Neutrophil (primary cell): ENCODE measurements around the gene H2BK1.

Experiments used
- H3K27ac ChIP-seq: fragments of 200-600 bp; sonication (generic); 2 replicates; pipeline ENCODE4 v1.5.1; 2016; ENCODE audit warnings: mild to moderate bottlenecking, moderate library complexity
- H3K27me3 ChIP-seq: fragments of 200-600 bp; sonication (generic); 2 replicates; pipeline ENCODE4 v1.6.0; 2016; ENCODE audit warnings: mild to moderate bottlenecking
- H3K36me3 ChIP-seq: fragments of 200-600 bp; sonication (generic); 2 replicates; pipeline ENCODE4 v1.5.1; 2017
- H3K4me1 ChIP-seq, 2 experiments: fragments of 200-600 bp in 1 of 2; sonication (generic) in 1 of 2; 1 replicate in 1 of 2; 2 replicates in 1 of 2; pipeline versions ENCODE4 v1.5.1 to v1.6.1; 2013 to 2016; ENCODE audit warnings: low read depth in 1 of 2, low read length in 1 of 2, mild to moderate bottlenecking in 1 of 2, moderate library complexity in 1 of 2; ENCODE audit not compliant: control insufficient read depth in 1 of 2, insufficient read depth in 1 of 2
- H3K4me3 ChIP-seq, 2 experiments: fragments of 200-600 bp in 1 of 2; sonication (generic) in 1 of 2; 1 replicate in 1 of 2; 2 replicates in 1 of 2; pipeline ENCODE4 v1.5.1; 2013 to 2016; ENCODE audit warnings: low read depth in 1 of 2, low read length in 1 of 2, mild to moderate bottlenecking in 1 of 2, moderate library complexity in 1 of 2
- H3K9me3 ChIP-seq: fragments of 200-600 bp; sonication (generic); 2 replicates; pipeline ENCODE4 v1.5.1; 2016
- CTCF ChIP-seq: fragments of 200-600 bp; sonication (generic); IDR thresholded peaks from 2 replicates; pipeline ENCODE4 v1.5.1; 2016; ENCODE audit warnings: antibody characterized with exemption

Gene H2BK1

GRCh38 chr7:151175047-151175792 is 35.1 kb downstream of the H2BK1 start:
- no peak overlapping the region for H3K27ac ChIP-seq
- H3K4me3 ChIP-seq, result no peak overlapping the region
- H3K27me3 ChIP-seq, result peaks cover 95% of the 10 kb centered on the region
- H3K9me3 ChIP-seq, result no peaks in the 10 kb centered on the region
- no peaks in the 10 kb centered on the region for H3K36me3 ChIP-seq
- TF ChIP-seq CTCF, result no peak
- no peaks in the 10 kb centered on the region for H3K4me1 ChIP-seq

- TF ChIP-seq CTCF, result no peak
- Histone ChIP-seq H3K27me3 (peaks cover 99% of the 10 kb centered on the region), H3K36me3 (no peaks in the 10 kb centered on the region), H3K4me1 (no peaks in the 10 kb centered on the region), H3K27ac (no peak overlapping the region), H3K4me3 (no peak overlapping the region), H3K9me3 (no peaks in the 10 kb centered on the region)
These were observed 35.8 kb downstream of the H2BK1 start for GRCh38 chr7:151174246-151175046.

- Histone ChIP-seq H3K36me3 (no peaks in the 10 kb centered on the region), H3K27ac (no peak overlapping the region), H3K4me1 (no peaks in the 10 kb centered on the region), H3K27me3 (peaks cover 99% of the 10 kb centered on the region), H3K4me3 (no peak overlapping the region), H3K9me3 (no peaks in the 10 kb centered on the region)
- TF ChIP-seq CTCF, result no peak
These were observed 36.7 kb downstream of the H2BK1 start for GRCh38 chr7:151173386-151174245.

- peaks cover 0 to 8% of the 10 kb centered on the region in 2 experiments for H3K4me1 ChIP-seq
- no peaks in the 10 kb centered on the region for H3K36me3 ChIP-seq
- H3K4me3 ChIP-seq, result no peak overlapping the region
- peaks cover 99% of the 10 kb centered on the region for H3K27me3 ChIP-seq
- H3K9me3 ChIP-seq, result no peaks in the 10 kb centered on the region
- H3K27ac ChIP-seq, result no peak overlapping the region
- TF ChIP-seq CTCF, result peak; percentile 100
These were observed 37.8 kb downstream of the H2BK1 start for GRCh38 chr7:151172273-151173141.

- H3K9me3 ChIP-seq, result no peaks in the 10 kb centered on the region
- H3K4me1 ChIP-seq, result peaks cover 0 to 15% of the 10 kb centered on the region in 2 experiments
- no peaks in the 10 kb centered on the region for H3K36me3 ChIP-seq
- no peak overlapping the region for H3K4me3 ChIP-seq
- H3K27me3 ChIP-seq, result peaks cover 100% of the 10 kb centered on the region
- no peak overlapping the region for H3K27ac ChIP-seq
- no peak for TF ChIP-seq CTCF
These were observed 41.5 kb downstream of the H2BK1 start for GRCh38 chr7:151168787-151169162.
